Keratinocyte (primary cell): ENCODE measurements around the gene ANXA11. TPM values are rescaled to one million over a fixed set of nuclear protein-coding genes. Genes with fewer than 3 reads are reported as not detected.

Experiments used
- DNase-seq: peaks from one replicate; pipeline ENCODE4 v3.0.0-alpha.2; 2011; ENCODE audit warnings: low read depth, missing footprints, low spot score
- FAIRE-seq: peaks from 2 replicates; lab custom pipeline; 2011; peaks lifted over from hg19 to GRCh38; lab: Jason Lieb, UNC
- H2AFZ ChIP-seq: 2 replicates; pipeline ENCODE4 v1.6.0; 2012; ENCODE audit warnings: low read length, control low read depth, inconsistent platforms; ENCODE audit not compliant: control insufficient read depth
- H3K27ac ChIP-seq: 2 replicates; pipeline ENCODE4 v1.5.1; 2011; ENCODE audit warnings: low read length; ENCODE audit not compliant: control insufficient read depth, insufficient read depth
- H3K27me3 ChIP-seq: 3 replicates; pipeline ENCODE4 v1.6.0; 2011; ENCODE audit warnings: low read length; ENCODE audit not compliant: control insufficient read depth, insufficient read depth; ENCODE audit errors: extremely low read depth
- H3K36me3 ChIP-seq, 2 experiments: 2 replicates in 1 of 2; 3 replicates in 1 of 2; pipeline ENCODE4 v1.5.1; 2011; ENCODE audit warnings: low read length in 2 of 2, mild to moderate bottlenecking in 1 of 2; ENCODE audit not compliant: control insufficient read depth in 2 of 2, insufficient read depth in 2 of 2; ENCODE audit errors: extremely low read depth in 1 of 2
- H3K4me1 ChIP-seq: 3 replicates; pipeline ENCODE4 v1.5.1; 2011; ENCODE audit warnings: low read length; ENCODE audit not compliant: control insufficient read depth, insufficient read depth; ENCODE audit errors: extremely low read depth
- H3K4me2 ChIP-seq: 3 replicates; pipeline ENCODE4 v1.6.0; 2011; ENCODE audit warnings: low read depth, low read length; ENCODE audit not compliant: control insufficient read depth, insufficient read depth; ENCODE audit errors: extremely low read depth
- H3K4me3 ChIP-seq, 3 experiments: fragments of 200-600 bp in 1 of 3; sonication (generic) in 1 of 3; 2 replicates in 2 of 3; 3 replicates in 1 of 3; pipeline ENCODE4 v1.5.1; 2011 to 2016; ENCODE audit warnings: low read length in 3 of 3, mild to moderate bottlenecking in 3 of 3, control low read depth in 2 of 3, inconsistent platforms in 1 of 3, low read depth in 1 of 3, mixed read lengths in 1 of 3, mixed run types in 1 of 3, moderate library complexity in 1 of 3; ENCODE audit not compliant: control insufficient read depth in 2 of 3, insufficient read depth in 2 of 3; ENCODE audit errors: extremely low read depth in 1 of 3
- H3K79me2 ChIP-seq: 2 replicates; pipeline ENCODE4 v1.6.0; 2012; ENCODE audit warnings: low read length; ENCODE audit not compliant: control insufficient read depth, insufficient read depth
- H3K9ac ChIP-seq: 3 replicates; pipeline ENCODE4 v1.6.0; 2011; ENCODE audit warnings: low read length; ENCODE audit not compliant: control insufficient read depth, insufficient read depth; ENCODE audit errors: extremely low read depth
- H3K9me1 ChIP-seq: 3 replicates; pipeline ENCODE4 v1.6.0; 2011; ENCODE audit warnings: low read length; ENCODE audit not compliant: control insufficient read depth, insufficient read depth; ENCODE audit errors: extremely low read depth
- H3K9me3 ChIP-seq: 2 replicates; pipeline ENCODE4 v1.5.1; 2012; ENCODE audit warnings: low read depth, low read length; ENCODE audit not compliant: control insufficient read depth
- H4K20me1 ChIP-seq: 3 replicates; pipeline ENCODE4 v1.6.0; 2011; ENCODE audit warnings: low read length; ENCODE audit not compliant: control insufficient read depth, insufficient read depth; ENCODE audit errors: extremely low read depth
- EZH2 ChIP-seq: IDR thresholded peaks from one replicate; pipeline ENCODE4 v1.6.1; 2012; ENCODE audit warnings: inconsistent platforms, mild to moderate bottlenecking, low read length, moderate library complexity
- dilution Hi-C: fragments of 300-500 bp; cut with MboI; formaldehyde crosslinking; loops from one replicate; pipeline ENCODE4 v1.7.0; 2020; ENCODE audit warnings: low sequenced_read_pairs; ENCODE audit not compliant: extremely low pct_ligation_motif_present
- polyA plus RNA-seq, 5 experiments: library from polyadenylated mRNA; depleted of rRNA in 3 of 5; stranded (reverse) in 3 of 5; stranded (forward) in 1 of 5; unstranded in 1 of 5; fragments of >200 nt; gene quantifications; 1 replicate in 1 of 5; 2 replicates in 3 of 5; 3 replicates in 1 of 5; pipeline versions ENCODE4 v1.2.1 to v1.2.3, GENCODE V29; 2011 to 2012; ENCODE audit warnings: missing spikeins in 2 of 5, low read depth in 1 of 5, low replicate concordance in 1 of 5
- TF ChIP-seq, protein P1 (sequence below), 3 experiments: IDR thresholded peaks in 1 of 3; conservative IDR thresholded peaks in 1 of 3; optimal IDR thresholded peaks in 1 of 3; 2 replicates in 2 of 3; 3 replicates in 1 of 3; pipeline versions ENCODE3 to v1.5.1; 2011; ENCODE audit warnings: low read length in 3 of 3, mild to moderate bottlenecking in 3 of 3, moderate library complexity in 2 of 3, control low read depth in 1 of 3, inconsistent platforms in 1 of 3; ENCODE audit not compliant: insufficient read depth in 2 of 3; ENCODE audit errors: extremely low read depth in 1 of 3

ANXA11 gene
- polyA plus RNA-seq, 1 donor (not counting 4 experiments of a cell fraction or from before 2014, with no cell fraction given), result 97.9 TPM

DNA sequence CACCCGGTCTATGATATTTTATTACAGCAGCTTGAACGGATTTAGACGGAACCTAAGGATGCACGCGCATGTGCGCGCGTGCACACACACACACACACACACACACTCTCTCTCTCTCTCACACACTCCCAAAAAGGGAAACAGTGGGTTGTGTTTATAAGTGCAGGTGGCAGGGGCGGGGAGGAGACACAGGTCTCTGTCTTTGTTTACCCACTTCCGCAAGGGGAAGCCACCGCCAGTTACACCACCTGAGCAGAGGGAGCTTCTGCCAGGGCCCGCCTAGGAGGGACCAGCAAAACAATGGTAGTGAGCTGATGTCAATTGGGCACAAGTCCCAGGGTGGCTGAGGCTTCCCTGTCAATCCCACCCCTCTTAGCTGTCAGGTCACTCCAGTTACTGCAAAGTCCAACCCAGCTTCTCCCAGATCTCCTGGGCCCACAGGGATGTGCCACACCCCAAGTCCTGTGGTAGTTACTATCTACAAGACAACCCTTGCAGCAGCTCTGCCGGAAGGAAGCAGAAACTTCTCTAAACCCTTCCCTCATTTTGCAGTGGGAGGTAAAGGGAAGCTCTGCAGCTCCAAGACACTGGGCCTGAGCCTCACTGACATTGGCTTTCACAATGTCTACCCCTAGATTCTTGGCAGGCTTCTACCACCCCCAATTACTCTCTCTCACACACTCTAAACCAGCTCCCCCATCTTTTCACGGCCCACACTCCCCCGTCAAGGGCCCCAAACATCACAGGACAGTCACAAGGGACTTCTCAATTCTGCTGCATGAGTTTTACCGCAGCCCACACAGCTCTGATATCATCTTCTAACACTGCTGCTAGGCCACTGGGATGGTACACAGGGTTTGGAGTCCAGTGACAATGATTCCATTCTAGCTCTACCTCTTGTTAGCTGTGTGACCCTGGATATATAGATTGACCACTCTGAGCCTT, 17.6 kb downstream of the ANXA11 start:
- Histone ChIP-seq H4K20me1 (peaks cover 13% of the 10 kb centered on the region), H3K9ac (no peak overlapping the region), H3K4me3 (no peak overlapping the region), H3K36me3 (peaks cover 5 to 6% of the 10 kb centered on the region in 2 experiments), H3K27ac (no peak overlapping the region), H3K4me1 (peaks cover 5% of the 10 kb centered on the region), H3K79me2 (peaks cover 95% of the 10 kb centered on the region), H3K9me3 (no peaks in the 10 kb centered on the region), H3K27me3 (no peaks in the 10 kb centered on the region), H3K9me1 (peaks cover 2% of the 10 kb centered on the region), H2AFZ (no peak overlapping the region), H3K4me2 (no peak overlapping the region)
- TF ChIP-seq, protein P1, sequence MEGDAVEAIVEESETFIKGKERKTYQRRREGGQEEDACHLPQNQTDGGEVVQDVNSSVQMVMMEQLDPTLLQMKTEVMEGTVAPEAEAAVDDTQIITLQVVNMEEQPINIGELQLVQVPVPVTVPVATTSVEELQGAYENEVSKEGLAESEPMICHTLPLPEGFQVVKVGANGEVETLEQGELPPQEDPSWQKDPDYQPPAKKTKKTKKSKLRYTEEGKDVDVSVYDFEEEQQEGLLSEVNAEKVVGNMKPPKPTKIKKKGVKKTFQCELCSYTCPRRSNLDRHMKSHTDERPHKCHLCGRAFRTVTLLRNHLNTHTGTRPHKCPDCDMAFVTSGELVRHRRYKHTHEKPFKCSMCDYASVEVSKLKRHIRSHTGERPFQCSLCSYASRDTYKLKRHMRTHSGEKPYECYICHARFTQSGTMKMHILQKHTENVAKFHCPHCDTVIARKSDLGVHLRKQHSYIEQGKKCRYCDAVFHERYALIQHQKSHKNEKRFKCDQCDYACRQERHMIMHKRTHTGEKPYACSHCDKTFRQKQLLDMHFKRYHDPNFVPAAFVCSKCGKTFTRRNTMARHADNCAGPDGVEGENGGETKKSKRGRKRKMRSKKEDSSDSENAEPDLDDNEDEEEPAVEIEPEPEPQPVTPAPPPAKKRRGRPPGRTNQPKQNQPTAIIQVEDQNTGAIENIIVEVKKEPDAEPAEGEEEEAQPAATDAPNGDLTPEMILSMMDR (optimal IDR thresholded peaks at IDR 0.05 in 1 of 3, IDR thresholded peaks at IDR 0.05 in 1 of 3, conservative IDR thresholded peaks at IDR 0.05 in 1 of 3; ENCODE audit: extremely low read depth in 1 of 3, insufficient read depth in 2 of 3, low read length in 3 of 3), result no peak
- no peak for TF ChIP-seq EZH2
- DNase-seq (no peak), FAIRE-seq (no peak)
- dilution Hi-C loops, result no loop called here

DNA sequence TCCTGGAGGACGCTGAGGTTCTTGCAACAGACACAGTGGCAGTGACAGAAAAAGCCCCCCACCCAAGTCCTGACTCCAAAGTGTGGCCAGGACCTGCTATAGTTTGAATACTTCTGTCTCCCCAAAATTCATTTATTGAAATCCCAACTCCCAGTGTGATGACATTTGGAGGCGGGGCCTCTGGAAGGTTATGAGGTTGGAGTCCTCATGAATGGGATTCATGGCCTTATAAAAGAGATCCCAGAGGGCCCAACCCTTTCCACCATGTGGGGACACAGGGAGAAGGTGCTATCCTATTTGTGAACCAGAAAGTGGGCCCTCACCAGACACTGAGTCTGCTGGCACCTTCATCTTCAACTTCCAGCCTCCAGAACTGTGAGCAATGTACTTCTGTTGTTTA, 18.3 kb downstream of the ANXA11 start:
- peaks cover 5% of the 10 kb centered on the region for H3K4me1 ChIP-seq
- DNase-seq (no peak), FAIRE-seq (no peak)
- H3K9me3 ChIP-seq, result no peaks in the 10 kb centered on the region
- no peak overlapping the region for H3K4me3 ChIP-seq
- H3K79me2 ChIP-seq, result peaks cover 94% of the 10 kb centered on the region
- H3K9me1 ChIP-seq, result peaks cover 2% of the 10 kb centered on the region
- peaks cover 6% of the 10 kb centered on the region in 2 experiments for H3K36me3 ChIP-seq
- no peak overlapping the region for H2AFZ ChIP-seq
- dilution Hi-C loops, result no loop called here
- H3K4me2 ChIP-seq, result no peak overlapping the region
- TF ChIP-seq EZH2, result no peak
- TF ChIP-seq, protein P1 (optimal IDR thresholded peaks at IDR 0.05 in 1 of 3, IDR thresholded peaks at IDR 0.05 in 1 of 3, conservative IDR thresholded peaks at IDR 0.05 in 1 of 3; ENCODE audit: extremely low read depth in 1 of 3, insufficient read depth in 2 of 3, low read length in 3 of 3), result no peak
- no peak overlapping the region for H3K27ac ChIP-seq
- no peaks in the 10 kb centered on the region for H3K27me3 ChIP-seq
- peaks cover 13% of the 10 kb centered on the region for H4K20me1 ChIP-seq
- no peak overlapping the region for H3K9ac ChIP-seq
